Medulla oblongata (tissue), 1 donor: Measurements from ENCODE around the gene MYMX.

Source experiments
- DNase-seq: peaks from one replicate; pipeline ENCODE4 v3.0.0-alpha.2; 2015; ENCODE audit errors: extremely low spot score

Gene MYMX

DNA sequence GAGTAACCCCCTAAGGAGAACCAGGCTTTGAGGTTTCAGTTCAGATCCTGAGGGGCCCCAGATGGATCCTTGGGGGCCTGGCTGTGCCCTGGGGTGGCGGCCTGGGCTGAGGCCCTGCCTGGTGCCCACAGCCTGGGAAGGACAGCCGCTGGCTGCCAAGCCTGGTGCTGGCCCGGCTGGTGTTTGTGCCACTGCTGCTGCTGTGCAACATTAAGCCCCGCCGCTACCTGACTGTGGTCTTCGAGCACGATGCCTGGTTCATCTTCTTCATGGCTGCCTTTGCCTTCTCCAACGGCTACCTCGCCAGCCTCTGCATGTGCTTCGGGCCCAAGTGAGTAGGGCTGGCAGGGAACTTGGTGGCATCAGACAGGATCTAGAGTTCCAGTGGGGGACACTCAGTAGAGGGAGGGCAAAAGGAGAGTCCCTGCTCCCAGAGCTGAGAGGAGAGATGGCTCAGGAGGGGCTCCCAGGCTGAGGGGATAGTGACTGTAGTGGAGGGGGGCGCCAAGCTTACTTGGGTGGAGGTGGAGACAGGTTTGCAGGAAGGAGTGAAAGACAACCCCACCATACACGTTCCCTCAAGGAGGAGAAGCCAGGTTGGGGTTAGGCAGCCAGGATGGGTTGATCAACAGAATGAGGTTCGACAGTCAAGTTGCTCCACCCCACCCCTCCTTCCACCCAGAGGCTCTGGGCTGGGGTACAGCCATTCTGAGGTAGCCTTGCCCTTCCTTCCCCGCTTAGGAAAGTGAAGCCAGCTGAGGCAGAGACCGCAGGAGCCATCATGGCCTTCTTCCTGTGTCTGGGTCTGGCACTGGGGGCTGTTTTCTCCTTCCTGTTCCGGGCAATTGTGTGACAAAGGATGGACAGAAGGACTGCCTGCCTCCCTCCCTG, 16.2 kb downstream of the MYMX start:
- DNase-seq: no peak

DNA sequence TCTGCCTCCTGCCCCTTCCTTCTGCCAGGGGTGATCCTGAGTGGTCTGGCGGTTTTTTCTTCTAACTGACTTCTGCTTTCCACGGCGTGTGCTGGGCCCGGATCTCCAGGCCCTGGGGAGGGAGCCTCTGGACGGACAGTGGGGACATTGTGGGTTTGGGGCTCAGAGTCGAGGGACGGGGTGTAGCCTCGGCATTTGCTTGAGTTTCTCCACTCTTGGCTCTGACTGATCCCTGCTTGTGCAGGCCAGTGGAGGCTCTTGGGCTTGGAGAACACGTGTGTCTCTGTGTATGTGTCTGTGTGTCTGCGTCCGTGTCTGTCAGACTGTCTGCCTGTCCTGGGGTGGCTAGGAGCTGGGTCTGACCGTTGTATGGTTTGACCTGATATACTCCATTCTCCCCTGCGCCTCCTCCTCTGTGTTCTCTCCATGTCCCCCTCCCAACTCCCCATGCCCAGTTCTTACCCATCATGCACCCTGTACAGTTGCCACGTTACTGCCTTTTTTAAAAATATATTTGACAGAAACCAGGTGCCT, 16.9 kb downstream of the MYMX start:
- DNase-seq: no peak

DNA sequence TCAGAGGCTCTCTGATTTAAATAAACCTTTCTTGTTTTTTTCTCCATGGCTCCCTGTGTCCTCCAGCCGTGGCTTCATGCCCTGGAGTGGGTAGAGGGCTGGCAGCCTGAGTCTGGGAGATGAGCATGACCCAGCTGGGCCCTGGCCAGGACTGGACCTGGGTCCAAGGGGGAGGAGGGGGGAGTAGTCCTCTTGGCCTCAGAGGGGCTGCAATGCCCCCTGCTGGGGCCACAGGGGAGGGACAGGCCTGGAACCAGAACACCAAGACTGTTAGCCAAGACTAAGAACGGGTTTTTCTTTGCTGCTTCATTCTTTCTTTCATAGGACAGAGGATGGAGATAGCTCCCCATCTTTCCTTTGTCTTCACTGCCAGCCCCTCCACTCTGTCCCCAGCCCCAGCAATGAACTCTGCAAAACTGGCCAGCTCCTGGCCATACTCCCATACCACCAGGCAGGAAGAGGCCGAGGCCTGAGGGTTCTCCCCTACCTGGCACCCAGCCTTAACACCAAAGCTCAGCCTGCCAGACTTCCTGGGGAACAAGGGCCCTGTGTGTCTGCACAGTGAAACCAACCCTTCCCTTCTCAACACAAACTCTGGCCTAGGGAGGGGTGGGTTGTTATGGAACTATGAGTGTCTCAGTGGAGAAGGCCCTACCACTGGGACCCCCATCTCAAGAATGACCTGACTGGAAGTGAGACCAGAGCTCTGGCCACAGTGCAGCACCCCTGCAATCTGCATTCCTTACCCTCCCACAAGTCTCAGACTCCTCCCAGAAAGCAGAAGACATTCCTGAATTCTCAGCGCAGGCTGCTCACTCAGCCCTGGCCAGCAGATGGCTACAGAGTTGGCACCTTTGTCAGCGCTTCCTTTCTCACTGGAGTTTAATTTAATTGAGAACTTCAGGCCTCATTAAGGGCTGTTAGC, 17.6 kb downstream of the MYMX start:
- peak; percentile 95 for DNase-seq

DNA sequence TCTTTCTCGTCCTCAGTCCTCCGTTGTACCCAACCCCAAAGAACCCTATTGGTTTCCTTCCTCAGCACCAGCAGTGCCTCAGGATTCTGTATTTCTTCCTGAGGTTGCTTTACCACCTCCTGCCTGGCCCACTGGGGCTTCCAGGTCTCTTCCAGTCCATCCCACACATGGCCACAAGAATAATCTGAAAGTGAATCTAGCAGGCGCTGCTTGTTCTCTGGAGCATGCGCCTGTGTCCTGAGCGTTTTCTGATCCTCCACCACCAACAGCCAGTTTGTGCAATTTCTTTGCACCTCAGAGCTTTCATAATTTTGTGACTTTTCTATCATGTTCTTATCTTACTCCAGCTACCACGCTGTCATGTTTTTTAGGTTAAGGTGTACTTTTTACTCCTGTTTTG, 18.5 kb downstream of the MYMX start:
- no peak for DNase-seq

DNA sequence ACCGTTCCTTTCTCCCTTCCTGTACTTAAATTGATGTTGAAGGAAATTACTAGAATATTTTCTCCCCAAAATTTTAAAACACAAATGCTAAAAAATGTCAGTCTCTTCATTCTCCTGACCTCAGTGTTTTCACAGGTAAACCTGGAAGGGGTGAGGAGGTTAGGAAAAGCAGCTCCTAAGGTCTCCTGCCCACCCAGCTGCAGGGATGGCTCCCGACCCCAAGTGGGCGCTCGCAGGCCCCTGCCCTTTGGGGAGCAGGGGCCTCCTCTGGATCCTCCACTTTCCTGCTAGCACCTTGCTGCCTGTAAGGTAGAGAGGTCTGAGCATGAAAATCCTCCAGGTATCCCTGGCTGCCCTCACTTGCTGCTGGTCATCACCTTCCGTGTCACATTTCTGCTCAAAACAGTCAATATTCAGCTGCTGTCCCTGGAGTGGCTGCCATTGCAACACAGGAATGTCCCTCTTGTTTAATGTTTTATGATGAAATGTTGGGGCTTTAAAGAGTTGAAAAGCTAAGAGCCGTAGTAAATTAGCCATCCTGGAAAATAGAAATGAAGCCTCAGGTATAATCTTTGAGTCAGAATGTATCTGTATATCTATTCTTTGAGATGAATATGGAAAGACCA, 19.3 kb downstream of the MYMX start:
- no peak for DNase-seq

DNA sequence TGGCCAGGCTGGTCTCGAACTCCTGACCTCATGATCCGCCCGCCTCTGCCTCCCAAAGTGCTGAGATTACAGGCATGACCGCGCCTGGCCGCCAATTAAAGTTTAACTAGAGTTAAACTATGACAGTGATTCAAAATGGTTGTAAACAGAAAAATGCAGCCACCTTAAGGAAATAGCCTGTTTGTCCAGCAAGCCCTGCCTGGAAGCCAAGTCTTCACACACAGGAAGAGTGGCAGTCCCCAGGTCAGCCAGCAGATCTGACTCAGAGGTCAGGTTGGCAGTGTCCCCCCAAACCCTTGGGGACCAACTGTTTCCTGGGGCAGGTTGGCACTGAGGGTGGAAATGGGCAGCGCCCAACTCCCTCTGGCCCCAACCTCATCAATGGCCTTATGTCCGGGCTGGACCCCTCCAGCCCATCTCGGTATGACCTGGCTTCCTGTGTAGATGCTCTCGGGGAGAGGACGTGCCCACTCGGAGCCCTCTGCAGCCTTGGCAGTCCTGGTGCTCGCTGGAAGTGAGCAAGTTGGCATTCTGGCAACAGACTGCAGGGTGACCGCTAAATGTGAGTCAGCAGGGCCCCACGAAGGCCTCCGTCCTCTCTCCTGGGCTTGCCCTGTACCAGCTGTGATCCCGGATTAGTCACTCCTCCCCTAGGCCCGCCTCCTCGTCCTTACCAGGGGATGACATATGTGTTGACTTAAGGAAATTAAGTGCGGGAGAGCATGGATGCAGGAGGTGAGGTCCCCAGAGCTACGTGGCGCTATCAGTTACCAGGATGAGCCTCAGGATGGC, 20.5 kb downstream of the MYMX start:
- DNase-seq: peak; percentile 86

DNA sequence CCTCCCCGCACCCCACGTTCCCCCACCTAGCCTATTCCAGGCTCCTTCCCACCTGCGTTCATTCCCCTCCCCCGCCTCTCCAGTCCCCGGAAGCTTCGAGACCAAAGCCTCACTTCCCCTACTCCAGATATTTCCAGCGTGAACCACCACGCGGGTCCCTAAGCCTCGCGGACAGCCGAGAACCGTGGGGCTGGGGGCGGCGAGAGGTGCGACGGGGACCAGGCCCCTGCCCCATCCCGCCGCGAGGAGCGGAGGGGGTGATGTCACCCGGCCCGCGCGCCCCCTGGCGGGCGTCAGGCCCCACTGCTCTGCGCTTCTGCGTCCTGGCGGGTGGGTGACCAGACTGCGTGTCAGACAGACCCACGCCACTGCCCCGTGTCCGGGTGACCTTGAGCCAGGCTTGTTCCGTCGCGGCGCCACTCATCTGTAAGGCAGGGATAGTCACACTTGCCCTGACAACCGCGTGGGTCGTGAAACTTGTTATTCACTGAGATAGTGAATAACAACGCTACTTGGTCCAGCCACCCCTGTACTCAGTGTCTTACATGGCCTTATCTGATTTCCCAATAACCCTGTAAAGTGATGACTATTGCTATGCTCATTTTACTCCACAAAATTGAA, 21.2 kb downstream of the MYMX start:
- DNase-seq: peak; percentile 90

DNA sequence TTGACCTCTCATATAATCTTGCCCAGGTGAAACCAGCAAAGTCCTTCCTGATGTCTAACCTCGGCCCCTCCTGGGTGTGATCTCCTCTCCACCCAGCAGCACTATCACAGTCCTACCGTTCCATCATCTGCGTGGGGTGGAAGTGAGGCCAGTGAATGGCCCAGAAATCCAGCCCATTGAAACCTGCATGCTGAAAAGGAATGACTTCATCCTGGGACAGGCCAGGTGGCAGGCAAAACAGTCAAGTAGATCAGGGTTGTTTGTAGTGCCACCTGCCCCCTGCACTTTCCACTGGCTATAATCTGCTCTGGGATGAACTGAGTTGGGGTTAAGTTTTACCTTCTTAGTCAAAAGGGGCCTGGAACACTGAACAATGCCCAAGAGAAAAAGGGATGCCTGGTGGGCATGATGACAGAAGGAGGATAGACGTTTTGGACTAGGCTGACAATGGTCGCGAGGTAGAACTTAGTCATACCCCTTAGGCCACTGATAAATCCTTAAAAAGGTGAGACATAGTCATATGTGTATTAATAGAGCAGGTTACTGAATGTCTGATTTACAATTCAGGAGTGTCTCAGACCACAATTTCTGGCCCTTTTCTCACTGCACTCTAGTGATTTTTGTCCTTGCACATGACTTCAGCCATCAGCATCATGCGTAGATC, 22.1 kb downstream of the MYMX start:
- DNase-seq: no peak

DNA sequence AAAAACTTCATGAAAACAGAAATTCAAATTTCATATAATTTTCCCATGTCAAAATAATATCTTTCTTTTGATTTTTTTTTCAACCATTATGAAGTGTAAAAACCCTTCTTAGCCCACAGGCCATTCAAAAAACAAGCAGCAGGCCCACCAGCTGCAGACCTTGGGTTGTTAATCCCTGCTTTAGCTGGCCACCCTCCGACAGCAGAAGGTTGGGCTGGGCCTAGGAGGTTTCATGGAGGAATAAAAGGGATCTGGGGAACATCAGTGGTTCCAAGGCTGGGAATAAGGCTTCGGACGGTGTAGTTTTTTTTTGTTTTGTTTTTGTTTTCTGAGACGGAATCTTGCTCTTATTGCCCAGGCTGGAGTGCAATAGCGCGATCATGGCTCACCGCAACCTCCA, 26.6 kb downstream of the MYMX start:
- DNase-seq: no peak

DNA sequence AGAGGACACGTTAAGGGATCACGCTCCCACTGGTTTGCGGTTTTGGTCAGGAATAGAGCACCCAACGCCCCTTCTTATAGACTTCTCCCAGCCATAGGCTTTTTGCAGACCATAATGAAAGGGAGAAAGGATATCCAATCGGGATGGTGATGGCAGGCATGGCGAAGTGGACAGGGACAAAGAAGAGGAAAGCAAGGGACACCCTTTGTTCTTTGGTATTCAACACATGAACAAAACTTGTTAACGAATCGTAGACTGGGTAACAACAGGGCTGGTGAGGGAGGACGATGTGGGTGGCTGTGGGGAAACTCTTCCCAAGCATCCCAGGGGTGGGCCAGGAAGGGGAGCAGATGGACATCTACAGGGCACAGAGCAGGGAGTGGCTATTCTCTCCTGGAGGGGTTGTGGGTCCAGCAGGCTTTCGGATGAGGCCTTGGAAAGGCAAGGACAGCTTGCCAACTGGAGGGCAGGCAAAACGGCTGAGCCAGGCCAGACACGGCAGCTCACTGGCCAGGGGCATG, 28.7 kb downstream of the MYMX start:
- DNase-seq: peak; percentile 42

DNA sequence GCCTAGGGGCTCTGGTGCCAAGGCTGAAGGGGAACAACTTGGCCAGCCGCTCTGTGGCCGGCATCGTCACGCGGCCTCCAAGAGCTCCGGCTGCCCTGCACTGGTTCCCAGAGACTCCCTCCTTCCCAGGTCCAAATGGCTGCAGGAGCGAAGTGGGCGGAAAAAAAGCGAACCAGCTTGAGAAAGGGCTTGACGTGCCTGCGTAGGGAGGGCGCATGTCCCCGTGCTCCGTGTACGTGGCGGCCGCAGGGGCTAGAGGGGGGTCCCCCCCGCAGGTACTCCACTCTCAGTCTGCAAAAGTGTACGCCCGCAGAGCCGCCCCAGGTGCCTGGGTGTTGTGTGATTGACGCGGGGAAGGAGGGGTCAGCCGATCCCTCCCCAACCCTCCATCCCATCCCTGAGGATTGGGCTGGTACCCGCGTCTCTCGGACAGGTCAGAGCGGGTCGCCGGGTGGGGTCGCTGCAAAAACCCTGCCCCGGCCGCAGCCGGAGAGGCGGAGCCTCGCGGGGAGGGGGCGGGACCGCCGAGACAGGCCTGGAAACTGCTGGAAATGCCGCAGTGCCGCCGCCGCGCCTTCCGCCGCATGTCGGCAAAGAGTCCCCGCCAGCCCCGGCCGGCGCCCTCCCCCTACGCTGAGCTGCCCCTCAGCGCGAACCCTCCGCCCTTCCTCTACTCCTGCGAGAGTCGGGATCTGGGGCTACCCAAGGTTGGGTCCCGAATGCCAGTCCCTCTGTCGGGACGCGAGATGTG, 29.4 kb downstream of the MYMX start:
- DNase-seq: peak; percentile 87

DNA sequence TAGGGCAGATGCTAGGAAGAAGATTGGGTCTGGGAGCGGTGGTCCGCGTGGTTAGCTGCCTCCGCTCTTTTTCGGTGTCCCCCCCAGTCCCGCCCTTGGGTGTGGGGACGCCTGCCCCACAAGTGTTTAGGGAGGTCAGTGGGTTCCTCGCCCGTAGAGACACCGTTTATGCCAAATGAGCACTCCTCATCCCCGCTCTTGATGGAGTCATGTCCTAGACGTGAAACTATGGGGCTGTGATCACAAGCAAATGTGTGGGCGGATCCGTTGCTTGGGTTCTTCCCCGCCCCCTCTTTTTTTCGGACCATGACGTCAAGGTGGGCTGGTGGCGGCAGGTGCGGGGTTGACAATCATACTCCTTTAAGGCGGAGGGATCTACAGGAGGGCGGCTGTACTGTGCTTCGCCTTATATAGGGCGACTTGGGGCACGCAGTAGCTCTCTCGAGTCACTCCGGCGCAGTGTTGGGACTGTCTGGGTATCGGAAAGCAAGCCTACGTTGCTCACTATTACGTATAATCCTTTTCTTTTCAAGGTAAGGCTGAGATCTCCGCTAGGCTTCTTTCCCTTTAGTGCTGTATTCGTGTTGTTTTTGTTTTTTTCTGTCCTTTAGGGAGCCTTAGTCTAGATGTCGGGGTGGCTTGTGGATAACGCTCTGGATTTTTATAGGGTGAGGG, 30.1 kb downstream of the MYMX start, which contains the start of gene HSP90AB1:
Gene HSP90AB1, plus strand, starts transcription at position 439 of the 675 bp plus-strand sequence. CDS start 1,529 bp downstream, outside the sequence.
- DNase-seq: peak; percentile 98

DNA sequence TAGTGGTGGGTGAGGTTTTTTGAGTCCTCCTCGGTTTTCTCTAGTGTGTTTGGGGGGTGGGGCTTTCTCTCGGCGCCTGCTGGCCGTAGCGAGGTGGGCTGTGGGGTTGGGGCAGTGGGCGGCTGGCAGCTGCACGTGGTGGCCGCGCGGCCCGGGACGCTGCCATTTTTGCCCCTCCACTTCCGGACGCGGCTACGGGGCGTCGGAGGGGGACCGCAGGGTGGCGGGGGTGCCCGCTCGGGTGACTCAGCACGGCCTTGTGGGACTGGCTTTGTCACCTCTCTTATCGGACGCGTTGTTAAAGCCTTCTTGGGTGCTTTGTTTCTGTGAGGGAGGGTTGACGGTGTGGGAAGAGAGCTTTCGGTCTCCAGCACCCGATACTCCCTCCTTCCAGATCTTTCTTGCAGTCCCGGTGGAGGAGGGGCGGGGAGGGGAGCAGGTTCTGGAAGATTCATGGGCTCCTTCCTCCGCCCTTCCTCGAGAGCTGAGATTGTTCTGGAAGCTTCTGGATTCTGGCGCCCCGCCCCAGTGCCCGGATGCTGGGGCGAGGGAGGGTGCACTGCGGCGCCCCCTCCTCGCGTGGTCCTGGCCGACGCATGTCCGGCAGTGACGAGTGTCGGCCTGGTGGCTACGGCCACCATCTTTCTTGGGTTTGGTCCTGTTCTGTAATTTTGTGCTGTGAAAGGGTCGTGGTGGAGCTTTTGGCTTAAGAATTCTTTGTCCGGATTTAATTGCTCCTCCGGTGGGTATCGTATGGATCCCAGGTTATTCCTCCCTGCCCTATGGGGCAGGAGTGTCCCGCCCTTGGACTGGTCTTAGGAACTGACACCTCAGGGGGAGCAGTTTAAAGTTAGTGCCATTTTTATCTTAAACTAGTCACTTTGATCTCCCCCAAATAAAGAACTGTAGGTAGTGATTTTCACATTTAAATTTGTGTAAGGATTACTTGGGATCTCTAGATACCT, 30.9 kb downstream of the MYMX start:
- peak; percentile 82 for DNase-seq

DNA sequence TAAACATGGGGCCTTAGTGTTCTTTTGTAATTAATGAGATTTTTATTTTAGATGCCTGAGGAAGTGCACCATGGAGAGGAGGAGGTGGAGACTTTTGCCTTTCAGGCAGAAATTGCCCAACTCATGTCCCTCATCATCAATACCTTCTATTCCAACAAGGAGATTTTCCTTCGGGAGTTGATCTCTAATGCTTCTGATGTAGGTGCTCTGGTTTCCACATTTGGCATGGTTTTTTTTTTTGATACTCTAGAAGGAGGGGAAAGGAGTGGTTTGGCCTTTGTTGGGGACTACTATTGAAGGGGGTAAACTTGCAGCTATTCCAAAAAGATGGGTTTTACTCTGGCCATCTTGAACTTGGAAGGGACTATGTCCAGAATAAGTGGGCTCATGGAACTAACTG, 31.9 kb downstream of the MYMX start:
- DNase-seq: no peak

DNA sequence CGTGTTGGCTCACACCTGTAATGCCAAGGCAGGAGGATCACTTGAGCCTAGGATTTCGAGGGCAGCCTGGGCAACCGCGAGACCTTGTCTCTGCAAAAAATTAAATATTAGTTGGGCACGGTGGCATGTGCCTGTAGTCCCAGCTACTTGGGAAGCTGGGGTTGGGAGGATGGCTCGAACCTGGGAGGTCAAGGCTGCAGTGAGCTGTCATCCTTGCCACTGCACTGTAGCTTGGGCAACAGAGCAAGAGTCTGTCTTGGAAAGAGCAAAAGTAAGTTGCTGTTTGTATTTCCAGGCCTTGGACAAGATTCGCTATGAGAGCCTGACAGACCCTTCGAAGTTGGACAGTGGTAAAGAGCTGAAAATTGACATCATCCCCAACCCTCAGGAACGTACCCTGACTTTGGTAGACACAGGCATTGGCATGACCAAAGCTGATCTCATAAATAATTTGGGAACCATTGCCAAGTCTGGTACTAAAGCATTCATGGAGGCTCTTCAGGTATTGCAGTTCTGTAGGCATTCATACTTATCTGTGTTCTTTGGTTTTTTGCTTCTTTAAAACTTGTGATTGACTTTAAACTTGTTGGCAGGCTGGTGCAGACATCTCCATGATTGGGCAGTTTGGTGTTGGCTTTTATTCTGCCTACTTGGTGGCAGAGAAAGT, 32.5 kb downstream of the MYMX start:
- DNase-seq: peak; percentile 33

DNA sequence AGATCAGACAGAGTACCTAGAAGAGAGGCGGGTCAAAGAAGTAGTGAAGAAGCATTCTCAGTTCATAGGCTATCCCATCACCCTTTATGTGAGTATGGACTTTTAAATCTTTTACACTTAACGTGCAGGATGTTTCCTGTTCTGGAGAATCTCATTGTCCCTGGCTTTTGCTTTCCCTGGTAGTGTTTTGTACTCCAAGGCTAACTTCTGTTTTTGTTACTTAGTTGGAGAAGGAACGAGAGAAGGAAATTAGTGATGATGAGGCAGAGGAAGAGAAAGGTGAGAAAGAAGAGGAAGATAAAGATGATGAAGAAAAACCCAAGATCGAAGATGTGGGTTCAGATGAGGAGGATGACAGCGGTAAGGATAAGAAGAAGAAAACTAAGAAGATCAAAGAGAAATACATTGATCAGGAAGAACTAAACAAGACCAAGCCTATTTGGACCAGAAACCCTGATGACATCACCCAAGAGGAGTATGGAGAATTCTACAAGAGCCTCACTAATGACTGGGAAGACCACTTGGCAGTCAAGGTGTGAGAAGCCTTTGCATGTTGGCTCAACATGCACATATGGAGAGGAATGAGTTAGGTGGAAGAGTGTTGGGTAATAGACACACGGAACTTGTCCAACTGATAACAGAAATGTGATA, 33.5 kb downstream of the MYMX start:
- DNase-seq: peak; percentile 33
